Gastrocnemius medialis (tissue), 4 donors: Measurements from ENCODE around the gene LIMCH1. TPM values are rescaled to one million over a fixed set of nuclear protein-coding genes. Genes with fewer than 3 reads are reported as not detected.

ENCODE experiments used
- ATAC-seq, 2 donors: fragments of 150-250 bp; one replicate each; pipeline ENCODE4 v1.9.1; 2016
- DNase-seq, 2 donors: peaks; one replicate each; pipeline ENCODE4 v3.0.0-alpha.2; 2019
- H3K27ac ChIP-seq, 4 donors: fragments of 200-600 bp; sonication (generic); 1 replicate in 1 of 4; 2 replicates in 3 of 4; pipeline ENCODE4 v1.5.1; 2016 to 2018; ENCODE audit warnings: mild to moderate bottlenecking in 2 of 4, moderate library complexity in 1 of 4
- H3K27me3 ChIP-seq, 3 donors: fragments of 200-600 bp; sonication (generic) in 2 of 3; 1 replicate in 1 of 3; 2 replicates in 2 of 3; pipeline versions ENCODE4 v1.5.1 to v1.6.0; 2016 to 2019; ENCODE audit warnings: mild to moderate bottlenecking in 1 of 3, moderate library complexity in 1 of 3
- H3K36me3 ChIP-seq, 2 donors: fragments of 200-600 bp; sonication (generic) in 1 of 2; one replicate each; pipeline ENCODE4 v1.5.1; 2017 to 2018
- H3K4me1 ChIP-seq, 2 donors: fragments of 200-600 bp; sonication (generic) in 1 of 2; one replicate each; pipeline ENCODE4 v1.5.1; 2016 to 2017; ENCODE audit warnings: mild to moderate bottlenecking in 2 of 2
- H3K4me3 ChIP-seq, 4 donors: fragments of 200-600 bp; sonication (generic) in 3 of 4; 1 replicate in 1 of 4; 2 replicates in 3 of 4; pipeline ENCODE4 v1.5.1; 2016 to 2019; ENCODE audit warnings: mild to moderate bottlenecking in 2 of 4
- H3K9me3 ChIP-seq, 3 donors: fragments of 200-600 bp; sonication (generic) in 2 of 3; 1 replicate in 1 of 3; 2 replicates in 2 of 3; pipeline ENCODE4 v1.5.1; 2016 to 2019
- POLR2A ChIP-seq, 2 donors: fragments of 450-650 bp; IDR thresholded peaks; one replicate each; pipeline ENCODE4 v1.6.1; 2017; ENCODE audit warnings: antibody characterized with exemption in 2 of 2, mild to moderate bottlenecking in 2 of 2, moderate library complexity in 2 of 2
- in situ Hi-C, 4 donors: fragments of 200-750 bp; cut with MboI; loops; one replicate each; pipeline versions ENCODE4 v1.15.0 to v1.8.0; 2017; ENCODE audit warnings: low sequenced_read_pairs in 4 of 4
- intact Hi-C: fragments of 100-400 bp; cut with DNase I; formaldehyde crosslinking; loops from one replicate; pipeline ENCODE4 v1.15.1; 2023; ENCODE audit warnings: low total_unique reads
- total RNA-seq, 4 donors: library from RNA; depleted of rRNA; stranded (reverse); fragments of >200 nt; gene quantifications; one replicate each; pipeline versions ENCODE4 v1.1.0 to v1.2.3, GENCODE V29; 2016
- TF ChIP-seq, protein P1 (sequence below), 5 experiments: fragments of 450-650 bp in 3 of 5; fragments of 200-600 bp in 2 of 5; sonication (generic) in 2 of 5; IDR thresholded peaks in 4 of 5; conservative IDR thresholded peaks in 1 of 5; 1 replicate in 4 of 5; 2 replicates in 1 of 5; pipeline ENCODE4 v1.5.1; 2016 to 2019; ENCODE audit warnings: antibody characterized with exemption in 5 of 5, mild to moderate bottlenecking in 3 of 5, moderate library complexity in 3 of 5

Gene LIMCH1
- total RNA-seq, 4 donors from 2014 or later: 36.2 to 71.4 (median 52.1) TPM

DNA sequence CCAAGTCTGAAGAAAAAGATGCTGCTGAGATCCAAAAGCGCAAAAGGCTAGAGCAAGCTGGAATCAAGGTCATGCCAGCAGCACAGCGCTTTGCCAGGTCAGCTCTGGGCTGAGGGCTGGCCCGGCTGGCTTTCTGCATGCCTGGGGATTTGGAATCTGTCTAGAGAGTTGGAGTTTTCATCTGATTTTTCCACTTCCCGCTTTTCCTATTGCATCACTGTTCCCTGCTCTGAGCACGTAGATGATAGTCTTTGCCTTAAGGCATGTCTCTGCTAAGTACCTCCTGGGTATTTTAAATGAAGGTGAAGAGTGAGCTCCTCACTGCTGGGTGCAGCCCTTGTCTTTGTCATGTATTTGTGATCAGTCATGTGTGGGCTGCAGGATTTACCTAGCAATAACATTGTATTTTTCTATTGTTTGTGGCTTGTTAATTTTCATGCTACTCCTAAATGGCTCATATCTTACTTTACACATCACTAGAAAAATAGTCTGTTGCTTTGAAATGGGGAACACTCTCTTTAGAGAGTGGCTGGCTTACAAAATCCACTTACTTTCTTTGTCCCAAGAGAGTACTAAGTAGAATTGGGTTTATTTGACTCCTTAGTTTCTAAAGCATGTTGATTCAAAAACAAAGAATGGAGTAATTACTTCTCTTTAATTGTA, 82.8 kb downstream of the LIMCH1 start:
- H3K36me3 ChIP-seq: peaks cover 0 to 21% of the 10 kb centered on the region in 2 donors

DNA sequence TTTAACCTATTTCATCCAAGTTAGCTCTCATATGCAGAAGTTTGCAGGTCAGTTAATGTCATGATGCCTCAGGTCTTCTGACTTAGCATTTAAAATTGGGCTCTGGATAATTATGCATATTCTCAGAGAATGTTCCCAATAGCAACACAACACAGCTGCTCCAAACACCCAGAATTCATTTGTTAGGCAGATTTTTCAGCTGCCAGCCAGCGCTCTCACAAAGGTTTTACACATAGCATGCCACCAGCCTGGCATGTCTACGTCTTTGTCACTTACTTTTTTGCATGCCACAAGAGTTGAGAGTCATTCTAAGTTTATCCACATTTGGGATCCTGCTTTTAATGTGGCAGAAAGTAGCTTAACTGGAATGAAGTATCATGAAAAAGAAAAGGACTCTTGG, 84.8 kb downstream of the LIMCH1 start:
- Histone ChIP-seq H3K27me3 (no peaks in the 10 kb centered on the region), H3K27ac (no peak overlapping the region), H3K4me1 (peaks cover 6 to 9% of the 10 kb centered on the region in 2 donors), H3K36me3 (peaks cover 0 to 21% of the 10 kb centered on the region in 2 donors), H3K4me3 (no peak overlapping the region), H3K9me3 (no peaks in the 10 kb centered on the region)
- in situ Hi-C loops: no loop called here
- DNase-seq (no peak), ATAC-seq (no peak)
- no peak for TF ChIP-seq POLR2A (IDR thresholded peaks at IDR 0.05)
- TF ChIP-seq, protein P1, sequence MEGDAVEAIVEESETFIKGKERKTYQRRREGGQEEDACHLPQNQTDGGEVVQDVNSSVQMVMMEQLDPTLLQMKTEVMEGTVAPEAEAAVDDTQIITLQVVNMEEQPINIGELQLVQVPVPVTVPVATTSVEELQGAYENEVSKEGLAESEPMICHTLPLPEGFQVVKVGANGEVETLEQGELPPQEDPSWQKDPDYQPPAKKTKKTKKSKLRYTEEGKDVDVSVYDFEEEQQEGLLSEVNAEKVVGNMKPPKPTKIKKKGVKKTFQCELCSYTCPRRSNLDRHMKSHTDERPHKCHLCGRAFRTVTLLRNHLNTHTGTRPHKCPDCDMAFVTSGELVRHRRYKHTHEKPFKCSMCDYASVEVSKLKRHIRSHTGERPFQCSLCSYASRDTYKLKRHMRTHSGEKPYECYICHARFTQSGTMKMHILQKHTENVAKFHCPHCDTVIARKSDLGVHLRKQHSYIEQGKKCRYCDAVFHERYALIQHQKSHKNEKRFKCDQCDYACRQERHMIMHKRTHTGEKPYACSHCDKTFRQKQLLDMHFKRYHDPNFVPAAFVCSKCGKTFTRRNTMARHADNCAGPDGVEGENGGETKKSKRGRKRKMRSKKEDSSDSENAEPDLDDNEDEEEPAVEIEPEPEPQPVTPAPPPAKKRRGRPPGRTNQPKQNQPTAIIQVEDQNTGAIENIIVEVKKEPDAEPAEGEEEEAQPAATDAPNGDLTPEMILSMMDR (IDR thresholded peaks at IDR 0.05 in 4 of 5, conservative IDR thresholded peaks at IDR 0.05 in 1 of 5): no peak
- intact Hi-C loops: no loop called here

More for the DNA sequence above, 82.8 kb downstream of the LIMCH1 start:
- Histone ChIP-seq H3K9me3 (no peaks in the 10 kb centered on the region), H3K4me3 (no peak overlapping the region), H3K4me1 (peaks cover 6 to 9% of the 10 kb centered on the region in 2 donors), H3K27me3 (no peaks in the 10 kb centered on the region), H3K27ac (no peak overlapping the region)
- in situ Hi-C loops: no loop called here
- no peak for ATAC-seq
- TF ChIP-seq POLR2A (IDR thresholded peaks at IDR 0.05): no peak
- TF ChIP-seq, protein P1 (IDR thresholded peaks at IDR 0.05 in 4 of 5, conservative IDR thresholded peaks at IDR 0.05 in 1 of 5): no peak
- intact Hi-C loops: no loop called here
- no peak for DNase-seq

DNA sequence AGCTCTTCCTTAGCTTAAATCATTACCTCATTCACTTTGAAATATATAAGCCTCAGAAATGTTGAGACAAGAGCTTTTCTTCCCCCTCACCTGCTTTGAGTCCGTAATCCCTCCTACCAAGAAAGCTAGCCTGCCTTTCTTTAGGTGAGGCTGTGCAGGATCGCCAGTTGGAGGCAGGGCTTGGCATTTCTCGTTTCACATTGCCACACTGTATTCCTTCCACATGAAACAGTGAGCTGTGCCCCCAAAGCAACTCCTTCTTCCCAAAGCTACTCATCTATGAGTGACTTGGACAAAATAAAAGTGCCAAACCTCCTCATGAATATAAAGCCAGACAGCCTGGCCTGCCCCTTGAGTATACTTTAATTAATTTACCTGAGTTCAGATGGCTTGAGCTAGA, 86.8 kb downstream of the LIMCH1 start:
- intact Hi-C loops: no loop called here

DNA sequence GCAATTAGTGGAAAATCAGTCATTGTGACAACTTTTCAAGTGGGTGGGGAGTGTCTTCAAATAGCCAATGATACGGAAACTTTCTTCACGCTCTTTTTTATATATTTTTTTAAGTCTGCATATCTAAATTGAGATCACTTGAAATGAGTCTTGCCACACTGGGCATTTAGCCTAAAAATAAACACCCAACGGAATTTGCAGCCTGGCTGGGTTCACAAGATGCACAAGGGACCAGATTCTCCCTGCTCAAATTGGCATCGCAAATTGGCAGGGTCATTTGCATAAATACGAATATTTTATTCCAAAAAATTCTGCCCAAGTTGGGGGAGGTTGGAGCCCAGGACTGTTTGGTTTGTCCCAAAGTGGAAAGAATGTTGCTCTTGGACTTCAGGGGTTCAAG, 87.6 kb downstream of the LIMCH1 start:
- TF ChIP-seq, protein P1 (IDR thresholded peaks at IDR 0.05 in 4 of 5, conservative IDR thresholded peaks at IDR 0.05 in 1 of 5): no peak
- TF ChIP-seq POLR2A (IDR thresholded peaks at IDR 0.05): no peak
- in situ Hi-C loops (no loop called here), intact Hi-C loops (no loop called here)
- H3K4me3 ChIP-seq: no peak overlapping the region
- ATAC-seq (no peak), DNase-seq (no peak)
- no peaks in the 10 kb centered on the region for H3K27me3 ChIP-seq
- no peaks in the 10 kb centered on the region for H3K36me3 ChIP-seq
- H3K27ac ChIP-seq: no peak overlapping the region
- peaks cover 6 to 9% of the 10 kb centered on the region in 2 donors for H3K4me1 ChIP-seq
- no peaks in the 10 kb centered on the region for H3K9me3 ChIP-seq

More for the DNA sequence above, 86.8 kb downstream of the LIMCH1 start:
- no peak overlapping the region for H3K4me3 ChIP-seq
- no peak for ATAC-seq
- DNase-seq: no peak
- H3K27me3 ChIP-seq: no peaks in the 10 kb centered on the region
- TF ChIP-seq, protein P1 (IDR thresholded peaks at IDR 0.05 in 4 of 5, conservative IDR thresholded peaks at IDR 0.05 in 1 of 5): no peak
- no peak for TF ChIP-seq POLR2A (IDR thresholded peaks at IDR 0.05)
- peaks cover 6 to 9% of the 10 kb centered on the region in 2 donors for H3K4me1 ChIP-seq
- H3K9me3 ChIP-seq: no peaks in the 10 kb centered on the region
- peaks cover 0 to 6% of the 10 kb centered on the region in 2 donors for H3K36me3 ChIP-seq
- in situ Hi-C loops: no loop called here
- H3K27ac ChIP-seq: no peak overlapping the region
